ENCODE data around the gene GOLGA3. TPM values are rescaled to one million over a fixed set of nuclear protein-coding genes. Genes with fewer than 3 reads are reported as not detected.

GOLGA3 gene
- total and polyA plus RNA-seq, 2 experiments from 2014 or later: 10.3 to 57.8 TPM

GRCh38 chr12:132723764-132724140, 104.9 kb downstream of the GOLGA3 start:
- Histone ChIP-seq H3F3A (replicated peaks; ENCODE audit: low read depth) (peaks cover 24% of the 10 kb centered on the region), H2AFZ (no peak overlapping the region), H3K79me2 (replicated peaks; ENCODE audit: insufficient read depth) (peaks cover 6% of the 10 kb centered on the region), H3K36me3 (ENCODE audit: insufficient read depth) (peaks cover 21% of the 10 kb centered on the region), H3K27me3 (ENCODE audit: insufficient read depth) (no peaks in the 10 kb centered on the region), H3K4me3 (no peak overlapping the region), H3K27ac (ENCODE audit: low read depth) (peak overlapping the region; percentile 39; the same call in 1 of the 2 replicates), H4K20me1 (replicated peaks; ENCODE audit: insufficient read depth) (peaks cover 18% of the 10 kb centered on the region), H3K4me2 (no peak overlapping the region), H3K9me2 (ENCODE audit: insufficient read depth) (no peaks in the 10 kb centered on the region), H3K4me1 (ENCODE audit: insufficient read depth) (no peaks in the 10 kb centered on the region)
- no peak for DNase-seq (ENCODE audit: low spot score)
- Mint-ChIP-seq H3K36me3 (ENCODE audit: low read depth) (peaks cover 90% of the 10 kb centered on the region), H3K27me3 (ENCODE audit: insufficient read depth, low read depth, poor library complexity) (peaks cover 24% of the 10 kb centered on the region), H3K4me1 (no peaks in the 10 kb centered on the region), H3K9me3 (peaks cover 4% of the 10 kb centered on the region), H3K27ac (no peak overlapping the region), H3K4me3 (no peak overlapping the region)
- ATAC-seq: no peak
- TF ChIP-seq POLR2AphosphoS5 (IDR thresholded peaks at IDR 0.05; ENCODE audit: low read depth) (peak; percentile 26; the same call in 1 of the 2 replicates), ZNF462 (CRISPR knock-in tag; IDR thresholded peaks at IDR 0.05) (no peak)

GRCh38 chr12:132723015-132723763, 105.5 kb downstream of the GOLGA3 start:
- Mint-ChIP-seq H3K4me3 (no peak overlapping the region), H3K27ac (no peak overlapping the region), H3K4me1 (no peaks in the 10 kb centered on the region), H3K9me3 (no peaks in the 10 kb centered on the region; the same call in 2 of the 3 replicates), H3K36me3 (ENCODE audit: low read depth) (peaks cover 88% of the 10 kb centered on the region), H3K27me3 (ENCODE audit: insufficient read depth, low read depth, poor library complexity) (peaks cover 20% of the 10 kb centered on the region)
- Histone ChIP-seq H3K79me2 (replicated peaks; ENCODE audit: insufficient read depth) (peaks cover 6% of the 10 kb centered on the region), H3K27ac (ENCODE audit: low read depth) (peak overlapping the region; percentile 39; the same call in 1 of the 2 replicates), H3F3A (replicated peaks; ENCODE audit: low read depth) (peaks cover 26% of the 10 kb centered on the region), H3K36me3 (ENCODE audit: insufficient read depth) (peaks cover 16% of the 10 kb centered on the region; the same call in 1 of the 2 replicates), H3K27me3 (ENCODE audit: insufficient read depth) (no peaks in the 10 kb centered on the region), H3K4me1 (ENCODE audit: insufficient read depth) (no peaks in the 10 kb centered on the region), H2AFZ (no peak overlapping the region), H3K4me2 (no peak overlapping the region), H4K20me1 (replicated peaks; ENCODE audit: insufficient read depth) (peaks cover 13% of the 10 kb centered on the region), H3K4me3 (no peak overlapping the region), H3K9me2 (ENCODE audit: insufficient read depth) (no peaks in the 10 kb centered on the region)
- DNase-seq (ENCODE audit: low spot score) (no peak), ATAC-seq (peak; percentile 17; the same call in 1 of the 3 replicates)
- TF ChIP-seq POLR2AphosphoS5 (IDR thresholded peaks at IDR 0.05; ENCODE audit: low read depth): no peak
- TF ChIP-seq JUNB (IDR thresholded peaks at IDR 0.05; ENCODE audit: unreplicated experiment): no peak
- TF ChIP-seq ZNF331 (CRISPR knock-in tag; IDR thresholded peaks at IDR 0.05; ENCODE audit: low read depth): no peak
- no peak for TF ChIP-seq CREB1 (CRISPR knock-in tag; IDR thresholded peaks at IDR 0.05; ENCODE audit: low read depth)
- no peak for TF ChIP-seq ZNF462 (CRISPR knock-in tag; IDR thresholded peaks at IDR 0.05)

Measured in GM23338 (cell line).